ENCODE measurements around the gene PEAR1. TPM values are rescaled to one million over a fixed set of nuclear protein-coding genes. Genes with fewer than 3 reads are reported as not detected.

PEAR1 gene
- polyA plus RNA-seq, 3 donors: not detected

GRCh38 chr1:156942576-156942975 lies 49.1 kb downstream of the PEAR1 start:
- no peak for DNase-seq
- Mint-ChIP-seq H3K4me1 (no peaks in the 10 kb centered on the region), H3K27ac (peak overlapping the region in 1 of 7 donors; percentile 6), H3K4me3 (no peak overlapping the region), H3K27me3 (ENCODE audit: low read depth in 3 of 3) (peaks cover 0 to 2% (median 0%) of the 10 kb centered on the region in 3 donors), H3K36me3 (peaks cover 96 to 100% of the 10 kb centered on the region in 2 donors), H3K9me3 (no peaks in the 10 kb centered on the region)
- intact Hi-C loops (cut with micrococcal nuclease): no loop called here
- no peaks in the 10 kb centered on the region for H3K27me3 ChIP-seq (ENCODE audit: control insufficient read depth in 2 of 2, insufficient read depth in 2 of 2, low read length in 2 of 2)
- H3K4me1 ChIP-seq (ENCODE audit: control insufficient read depth in 1 of 2, insufficient read depth in 2 of 2, low read length in 2 of 2): no peaks in the 10 kb centered on the region
- TF ChIP-seq CTCF (IDR thresholded peaks at IDR 0.05): no peak
- no peak overlapping the region for H2AFZ ChIP-seq (ENCODE audit: insufficient read depth, low read depth, low read length, poor library complexity, severe bottlenecking)
- H3K9me3 ChIP-seq (replicated peaks in 1 of 2; ENCODE audit: control insufficient read depth in 1 of 2, insufficient read depth in 1 of 2, low read length in 2 of 2): no peaks in the 10 kb centered on the region
- peaks cover 100% of the 10 kb centered on the region in 2 donors for H3K36me3 ChIP-seq (replicated peaks in 1 of 2; ENCODE audit: control insufficient read depth in 1 of 2, insufficient read depth in 2 of 2, low read length in 2 of 2)
- H3K9ac ChIP-seq (ENCODE audit: insufficient read depth, low read length, poor library complexity, severe bottlenecking): no peak overlapping the region
- no peak overlapping the region for H3K27ac ChIP-seq (ENCODE audit: low read depth in 1 of 2, low read length in 2 of 2)
- H3K79me2 ChIP-seq (ENCODE audit: insufficient read depth, low read length): no peaks in the 10 kb centered on the region
- H4K20me1 ChIP-seq (ENCODE audit: insufficient read depth, low read length): peaks cover 34% of the 10 kb centered on the region
- no peak overlapping the region for H3K4me3 ChIP-seq (replicated peaks in 1 of 3; ENCODE audit: low read depth in 2 of 3, low read length in 3 of 3)
- 100% methylated on average over 4 of the region's 7 CpGs for WGBS (ENCODE audit: insufficient coverage)
- H3K4me2 ChIP-seq (replicated peaks; ENCODE audit: extremely low read depth, low read length, poor library complexity, severe bottlenecking): no peak overlapping the region

GRCh38 chr1:156943756-156944155 lies 50.2 kb downstream of the PEAR1 start:
- no peaks in the 10 kb centered on the region for H3K9me3 ChIP-seq (replicated peaks in 1 of 2; ENCODE audit: control insufficient read depth in 1 of 2, insufficient read depth in 1 of 2, low read length in 2 of 2)
- H4K20me1 ChIP-seq (ENCODE audit: insufficient read depth, low read length): peaks cover 34% of the 10 kb centered on the region
- Mint-ChIP-seq H3K4me3 (no peak overlapping the region), H3K9me3 (no peaks in the 10 kb centered on the region), H3K27ac (peak overlapping the region in 4 of 7 donors; percentile 17 to 82 (median 48)), H3K36me3 (peaks cover 98 to 100% of the 10 kb centered on the region in 2 donors), H3K27me3 (ENCODE audit: low read depth in 3 of 3) (peaks cover 0 to 2% (median 0%) of the 10 kb centered on the region in 3 donors), H3K4me1 (no peaks in the 10 kb centered on the region)
- no peaks in the 10 kb centered on the region for H3K4me1 ChIP-seq (ENCODE audit: control insufficient read depth in 1 of 2, insufficient read depth in 2 of 2, low read length in 2 of 2)
- 92% methylated on average over 2 of the region's 3 CpGs for WGBS (ENCODE audit: insufficient coverage)
- no peaks in the 10 kb centered on the region for H3K27me3 ChIP-seq (ENCODE audit: control insufficient read depth in 2 of 2, insufficient read depth in 2 of 2, low read length in 2 of 2)
- no peak for TF ChIP-seq CTCF (IDR thresholded peaks at IDR 0.05)
- no peak overlapping the region for H3K9ac ChIP-seq (ENCODE audit: insufficient read depth, low read length, poor library complexity, severe bottlenecking)
- peaks cover 100% of the 10 kb centered on the region in 2 donors for H3K36me3 ChIP-seq (replicated peaks in 1 of 2; ENCODE audit: control insufficient read depth in 1 of 2, insufficient read depth in 2 of 2, low read length in 2 of 2)
- H3K79me2 ChIP-seq (ENCODE audit: insufficient read depth, low read length): no peaks in the 10 kb centered on the region
- no peak overlapping the region for H3K4me2 ChIP-seq (replicated peaks; ENCODE audit: extremely low read depth, low read length, poor library complexity, severe bottlenecking)
- H3K4me3 ChIP-seq (replicated peaks in 1 of 3; ENCODE audit: low read depth in 2 of 3, low read length in 3 of 3): no peak overlapping the region
- no peak for DNase-seq
- H3K27ac ChIP-seq (ENCODE audit: low read depth in 1 of 2, low read length in 2 of 2): no peak overlapping the region
- H2AFZ ChIP-seq (ENCODE audit: insufficient read depth, low read depth, low read length, poor library complexity, severe bottlenecking): no peak overlapping the region
- intact Hi-C loops (cut with micrococcal nuclease): no loop called here

All from CD14-positive monocyte (primary cell).